ENCODE results near the gene APOB. TPM values are rescaled to one million over a fixed set of nuclear protein-coding genes. Genes with fewer than 3 reads are reported as not detected.

APOB gene
- total and polyA plus RNA-seq, 2 of the 13 experiments (the other 11 are each of a cell fraction or from before 2014, with no cell fraction given) = 1,569 to 2,515 TPM

- no peak for TF ChIP-seq ZNF549 (CRISPR knock-in tag; IDR thresholded peaks at IDR 0.05)
- no peak for TF ChIP-seq ATF7-NPFF (CRISPR knock-in tag; IDR thresholded peaks at IDR 0.05; ENCODE audit: low read depth)
- TF ChIP-seq PHF5A (CRISPR knock-in tag; IDR thresholded peaks at IDR 0.05; ENCODE audit: low read depth, unreplicated experiment) = peak; percentile 75
- no peak for TF ChIP-seq PHF20 (CRISPR knock-in tag; IDR thresholded peaks at IDR 0.05)
- TF ChIP-seq ZMAT5 (CRISPR knock-in tag; IDR thresholded peaks at IDR 0.05; ENCODE audit: borderline replicate concordance, low read depth) = no peak
- TF ChIP-seq, protein P1, sequence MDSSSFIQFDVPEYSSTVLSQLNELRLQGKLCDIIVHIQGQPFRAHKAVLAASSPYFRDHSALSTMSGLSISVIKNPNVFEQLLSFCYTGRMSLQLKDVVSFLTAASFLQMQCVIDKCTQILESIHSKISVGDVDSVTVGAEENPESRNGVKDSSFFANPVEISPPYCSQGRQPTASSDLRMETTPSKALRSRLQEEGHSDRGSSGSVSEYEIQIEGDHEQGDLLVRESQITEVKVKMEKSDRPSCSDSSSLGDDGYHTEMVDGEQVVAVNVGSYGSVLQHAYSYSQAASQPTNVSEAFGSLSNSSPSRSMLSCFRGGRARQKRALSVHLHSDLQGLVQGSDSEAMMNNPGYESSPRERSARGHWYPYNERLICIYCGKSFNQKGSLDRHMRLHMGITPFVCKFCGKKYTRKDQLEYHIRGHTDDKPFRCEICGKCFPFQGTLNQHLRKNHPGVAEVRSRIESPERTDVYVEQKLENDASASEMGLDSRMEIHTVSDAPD (CRISPR knock-in tag; IDR thresholded peaks at IDR 0.05) = no peak
- peak; percentile 70; the same call in 1 of the 2 replicates for TF ChIP-seq ZBTB20 (CRISPR knock-in tag; IDR thresholded peaks at IDR 0.05; ENCODE audit: borderline replicate concordance, low read depth)
- peak; percentile 49 to 84; a peak in 2 of 4 replicates for TF ChIP-seq EP300 (IDR thresholded peaks at IDR 0.05; ENCODE audit: low read depth in 2 of 2, low read length in 2 of 2)
- peak; percentile 70; the same call in 1 of the 2 replicates for TF ChIP-seq EP300 (CRISPR knock-in tag; IDR thresholded peaks at IDR 0.05; ENCODE audit: borderline replicate concordance)
- TF ChIP-seq SKIL (CRISPR knock-in tag; IDR thresholded peaks at IDR 0.05; ENCODE audit: borderline replicate concordance) = no peak
- 0 out of 2 replicates have a peak, but pooled peaks have one; percentile 16 for TF ChIP-seq MXD4 (CRISPR knock-in tag; IDR thresholded peaks at IDR 0.05)
- TF ChIP-seq ZNF230 (CRISPR knock-in tag; IDR thresholded peaks at IDR 0.05) = no peak
- TF ChIP-seq ZNF235 (CRISPR knock-in tag; IDR thresholded peaks at IDR 0.05; ENCODE audit: borderline replicate concordance) = no peak
- TF ChIP-seq, protein P2, sequence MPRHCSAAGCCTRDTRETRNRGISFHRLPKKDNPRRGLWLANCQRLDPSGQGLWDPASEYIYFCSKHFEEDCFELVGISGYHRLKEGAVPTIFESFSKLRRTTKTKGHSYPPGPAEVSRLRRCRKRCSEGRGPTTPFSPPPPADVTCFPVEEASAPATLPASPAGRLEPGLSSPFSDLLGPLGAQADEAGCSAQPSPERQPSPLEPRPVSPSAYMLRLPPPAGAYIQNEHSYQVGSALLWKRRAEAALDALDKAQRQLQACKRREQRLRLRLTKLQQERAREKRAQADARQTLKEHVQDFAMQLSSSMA (CRISPR knock-in tag; IDR thresholded peaks at IDR 0.05) = no peak
- TF ChIP-seq KLF16 (CRISPR knock-in tag; IDR thresholded peaks at IDR 0.05) = 0 out of 4 replicates have a peak, but pooled peaks of 1 of the 2 experiments have one; percentile 47
- no peak for TF ChIP-seq ZSCAN20 (CRISPR knock-in tag; IDR thresholded peaks at IDR 0.05; ENCODE audit: borderline replicate concordance)
- no peak for TF ChIP-seq PRMT3 (CRISPR knock-in tag; IDR thresholded peaks at IDR 0.05; ENCODE audit: borderline replicate concordance, low read depth)
- no peak for TF ChIP-seq ARHGAP35 (CRISPR knock-in tag; IDR thresholded peaks at IDR 0.05; ENCODE audit: borderline replicate concordance)
- TF ChIP-seq ZSCAN5A (CRISPR knock-in tag; IDR thresholded peaks at IDR 0.05; ENCODE audit: borderline replicate concordance) = peak; percentile 14; the same call in 1 of the 2 replicates
- TF ChIP-seq ZNF33B (CRISPR knock-in tag; IDR thresholded peaks at IDR 0.05) = no peak
- peak; percentile 38; the same call in 1 of the 2 replicates for TF ChIP-seq HNF4G (IDR thresholded peaks at IDR 0.05; ENCODE audit: borderline replicate concordance, low read depth, low read length)
- TF ChIP-seq HNF4G (CRISPR knock-in tag; IDR thresholded peaks at IDR 0.05; ENCODE audit: borderline replicate concordance, low read depth) = no peak; the same call in 1 of the 2 replicates
- TF ChIP-seq SRSF1 (optimal IDR thresholded peaks at IDR 0.05; ENCODE audit: low read depth, low read length) = no peak
These were observed 23.3 kb upstream of the APOB start (continued) for GRCh38 chr2:21067125-21067524.

Data from HepG2 (cell line).